B cell (primary cell): ENCODE results near the gene PYGM.

Source experiments
- CTCF ChIP-seq: fragments of 200-600 bp; IDR thresholded peaks from one replicate; pipeline ENCODE4 v1.8.0; 2022; ENCODE audit warnings: antibody characterized with exemption, mild to moderate bottlenecking
- EZH2 ChIP-seq: IDR thresholded peaks from 2 replicates; pipeline ENCODE4 v1.6.1; 2012; ENCODE audit warnings: borderline replicate concordance, low read depth, mild to moderate bottlenecking, moderate library complexity, low read length; ENCODE audit not compliant: insufficient read depth, poor library complexity, severe bottlenecking

- TF ChIP-seq CTCF (no peak), EZH2 (no peak)
These were observed 35.6 kb downstream of the PYGM start for GRCh38 chr11:64723907-64724862.
